Measurements from ENCODE around the gene ATP1B2.

DNA sequence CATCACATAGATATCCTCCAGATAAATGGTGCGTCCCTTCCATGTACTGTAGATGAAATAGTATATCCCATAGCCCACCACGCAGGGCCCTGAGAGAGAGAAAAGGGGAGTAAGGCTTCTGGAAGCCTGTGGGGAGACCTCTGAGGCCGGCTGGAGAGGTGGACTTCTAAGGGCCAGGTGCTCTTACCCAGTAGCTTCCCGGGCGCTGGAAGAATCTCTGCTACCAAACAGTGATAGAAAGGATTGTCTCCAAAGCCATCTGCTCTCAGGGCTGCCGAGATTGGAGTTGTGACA, 23.8 kb upstream of the ATP1B2 start:
- no peak for TF ChIP-seq CTCF (IDR thresholded peaks at IDR 0.05 in 4 of 5, conservative IDR thresholded peaks at IDR 0.05 in 1 of 5)
- TF ChIP-seq POLR2A (IDR thresholded peaks at IDR 0.05): no peak

Measured in gastrocnemius medialis (tissue), 4 donors.